CD4-positive, alpha-beta T cell treated with Interleukin-4 for 1 hour (primary cell): ENCODE results near the gene DARS2.
A peak's percentile ranks its signal among the peaks of the same experiment; 100 is the strongest.
"Not testable (repeated sequence)": the region's sequence is repeated elsewhere in the genome, so short reads cannot be mapped to it uniquely, and the experiment has no call there.

Experiments used
- DNase-seq, 2 donors: peaks; one replicate each; pipeline ENCODE4 v3.0.0-alpha.2; 2020 to 2022

The DARS2 gene

DNA sequence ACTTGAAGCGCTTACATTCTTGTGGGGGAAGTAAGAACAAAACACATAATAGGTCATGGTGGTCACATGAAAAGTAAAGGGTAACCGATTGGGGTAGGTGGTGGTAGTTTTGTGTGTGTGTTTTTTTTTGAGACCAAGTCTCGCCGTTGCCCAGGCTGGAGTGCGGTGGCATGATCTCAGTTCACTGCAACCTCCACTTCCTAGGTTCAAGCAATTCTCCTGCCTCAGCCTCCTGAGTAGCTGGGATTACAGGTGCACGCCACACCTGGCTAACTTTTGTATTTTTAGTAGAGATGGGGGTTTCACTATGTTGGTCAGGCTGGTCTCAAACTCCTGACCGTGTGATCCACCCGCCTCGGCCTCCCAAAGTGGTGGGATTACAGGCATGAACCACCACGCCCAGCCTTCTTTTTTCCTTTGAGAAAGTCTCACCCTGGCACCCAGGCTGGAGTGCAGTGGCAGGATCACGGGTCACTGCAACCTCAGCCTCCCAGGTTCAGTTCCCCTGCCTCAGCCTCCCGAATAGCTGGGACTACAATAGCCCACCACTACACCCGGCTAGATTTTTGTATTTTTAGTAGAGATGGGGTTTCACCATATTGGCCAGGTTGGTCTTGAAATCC is 37.8 kb downstream of the DARS2 start:
- DNase-seq = not testable (repeated sequence)

DNA sequence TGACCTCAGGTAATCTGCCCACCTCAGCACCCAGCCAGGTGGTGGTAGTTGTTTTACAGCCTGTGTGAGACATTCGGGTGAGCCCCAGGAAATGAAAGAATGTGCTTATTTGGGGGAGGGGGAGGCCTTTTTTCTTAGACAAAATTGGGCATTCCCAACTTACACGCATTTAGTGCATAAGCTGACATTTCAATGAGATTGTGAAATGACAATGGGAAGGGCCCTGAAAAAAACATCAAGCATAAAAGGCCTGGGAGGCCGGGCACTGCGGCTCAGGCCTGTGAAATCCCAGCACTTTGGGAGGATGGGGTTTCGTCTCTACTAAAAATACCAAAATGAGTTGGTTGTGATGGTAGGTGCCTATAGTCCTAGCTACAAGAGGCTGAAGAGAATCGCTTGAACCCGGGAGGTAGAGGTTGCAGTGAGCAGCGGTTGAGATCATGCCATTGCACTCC is 38.3 kb downstream of the DARS2 start:
- no peak for DNase-seq

GRCh38 chr1:173863224-173864161 is 39.0 kb downstream of the DARS2 start:
- DNase-seq = no peak

GRCh38 chr1:173864179-173864867 is 39.9 kb downstream of the DARS2 start:
- DNase-seq = peak in 1 of 2 donors; percentile 43

GRCh38 chr1:173865468-173866164 is 41.1 kb downstream of the DARS2 start:
- DNase-seq = no peak

DNA sequence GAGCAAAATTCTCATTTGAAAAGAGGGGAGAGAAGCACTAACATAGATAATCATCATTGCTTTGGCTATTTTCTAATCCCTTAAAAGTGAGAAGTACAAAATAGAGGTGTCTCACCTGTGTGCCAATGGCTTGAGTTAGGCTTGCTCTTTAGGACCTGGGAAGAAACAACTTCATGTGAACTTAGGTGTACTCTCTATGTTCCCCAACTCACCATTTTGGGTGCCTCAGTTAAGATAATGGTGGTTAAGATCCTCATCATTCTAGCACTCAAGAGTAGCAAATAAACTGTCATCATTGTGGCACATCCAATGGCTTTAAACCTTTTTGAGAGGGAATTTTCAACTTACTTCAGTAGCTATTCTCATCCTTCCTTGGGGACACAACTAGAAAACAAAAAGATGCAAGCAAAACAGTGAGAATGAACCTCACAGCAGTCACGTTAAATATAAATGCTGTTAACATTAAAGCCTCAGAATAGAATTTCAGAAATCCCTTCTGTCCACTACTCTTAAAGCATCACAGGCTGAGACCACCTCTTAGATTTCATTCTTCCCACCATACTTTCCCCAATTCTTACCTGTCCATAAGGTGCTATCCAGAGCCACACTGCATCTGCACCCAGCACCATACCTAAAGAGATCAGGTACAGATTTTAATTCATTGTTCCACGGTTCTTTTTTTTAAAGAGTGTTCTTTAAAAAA is 42.1 kb downstream of the DARS2 start:
- DNase-seq = no peak

GRCh38 chr1:173867141-173867752 is 42.8 kb downstream of the DARS2 start:
- DNase-seq = peak in 1 of 2 donors; percentile 34

DNA sequence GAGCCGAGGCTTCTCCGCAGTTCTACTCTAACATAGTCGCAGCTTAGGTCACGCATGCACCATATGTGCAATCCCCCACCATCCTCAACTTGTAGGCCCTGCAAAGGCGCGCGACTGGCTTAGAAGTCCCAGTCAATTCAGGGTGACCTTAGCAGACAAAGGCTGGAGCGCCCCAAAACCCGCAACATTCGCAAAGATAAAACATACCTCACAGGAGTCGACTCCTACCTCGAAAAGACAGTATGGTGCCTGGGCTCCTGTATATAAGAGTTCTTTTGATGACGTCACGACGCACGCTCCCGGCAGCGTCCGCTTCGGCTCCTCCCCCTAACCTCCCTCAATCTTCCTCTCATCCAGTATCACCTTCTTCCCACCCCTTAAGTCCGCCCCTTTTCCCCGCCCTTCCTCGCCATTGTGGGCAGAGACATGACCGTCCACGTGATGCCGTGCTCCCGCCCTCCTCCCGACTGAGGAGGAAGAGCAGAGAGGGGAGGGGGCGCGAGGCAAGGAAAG is 43.3 kb downstream of the DARS2 start, which contains the start of gene GAS5:
Gene GAS5 (minus strand): TSS at position 237 of the 513 bp plus-strand sequence.
- peak; percentile 100 for DNase-seq

- peak; percentile 90 to 93 for DNase-seq
These were observed 44.0 kb downstream of the DARS2 start, which contains the start of gene ZBTB37 for GRCh38 chr1:173868266-173869020. ZBTB37 (plus strand) TSS chr1:173868380; CDS start chr1:173870226, 1,846 bp downstream.

DNA sequence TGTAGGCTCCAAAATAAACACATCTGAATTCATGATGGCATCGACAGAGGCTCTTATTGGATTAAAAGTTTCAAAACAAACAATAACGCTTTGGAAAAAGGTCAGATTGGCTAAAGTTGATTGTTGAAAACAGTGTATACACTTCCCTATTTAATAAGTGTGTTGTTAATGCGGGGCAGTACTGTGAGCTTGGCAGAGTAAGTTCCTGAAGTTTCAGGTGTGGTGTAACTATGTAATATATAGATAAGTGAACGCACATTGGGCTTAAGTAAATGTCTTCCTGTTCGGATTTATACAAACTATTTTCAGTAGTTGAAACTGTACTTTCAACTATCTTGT is 44.5 kb downstream of the DARS2 start:
- no peak for DNase-seq

DNA sequence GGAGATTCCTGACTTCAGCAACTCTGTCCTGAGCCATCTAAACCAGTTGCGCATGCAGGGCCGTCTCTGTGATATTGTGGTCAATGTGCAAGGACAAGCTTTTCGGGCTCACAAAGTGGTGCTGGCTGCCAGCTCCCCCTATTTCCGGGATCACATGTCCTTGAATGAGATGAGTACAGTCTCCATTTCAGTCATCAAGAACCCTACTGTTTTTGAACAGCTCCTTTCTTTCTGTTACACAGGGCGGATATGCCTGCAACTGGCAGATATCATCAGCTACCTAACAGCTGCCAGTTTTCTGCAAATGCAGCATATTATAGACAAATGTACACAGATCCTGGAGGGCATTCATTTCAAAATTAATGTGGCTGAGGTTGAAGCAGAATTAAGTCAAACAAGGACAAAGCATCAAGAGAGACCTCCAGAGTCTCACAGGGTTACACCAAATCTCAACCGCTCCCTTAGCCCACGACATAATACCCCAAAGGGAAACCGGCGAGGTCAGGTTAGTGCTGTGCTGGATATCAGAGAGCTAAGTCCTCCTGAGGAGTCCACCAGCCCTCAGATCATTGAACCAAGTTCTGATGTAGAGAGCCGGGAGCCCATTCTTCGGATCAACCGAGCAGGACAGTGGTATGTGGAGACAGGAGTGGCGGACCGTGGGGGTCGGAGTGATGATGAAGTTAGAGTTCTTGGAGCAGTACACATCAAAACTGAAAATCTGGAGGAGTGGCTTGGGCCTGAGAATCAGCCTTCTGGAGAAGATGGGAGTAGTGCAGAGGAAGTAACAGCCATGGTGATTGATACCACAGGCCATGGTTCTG is 46.0 kb downstream of the DARS2 start:
- DNase-seq = peak; percentile 26 to 57

GRCh38 chr1:173871091-173871490 is 46.6 kb downstream of the DARS2 start:
- DNase-seq = no peak

- DNase-seq = no peak
These were observed 47.0 kb downstream of the DARS2 start for GRCh38 chr1:173871500-173871899.

- no peak for DNase-seq
These were observed 52.3 kb downstream of the DARS2 start for GRCh38 chr1:173876732-173877131.

DNA sequence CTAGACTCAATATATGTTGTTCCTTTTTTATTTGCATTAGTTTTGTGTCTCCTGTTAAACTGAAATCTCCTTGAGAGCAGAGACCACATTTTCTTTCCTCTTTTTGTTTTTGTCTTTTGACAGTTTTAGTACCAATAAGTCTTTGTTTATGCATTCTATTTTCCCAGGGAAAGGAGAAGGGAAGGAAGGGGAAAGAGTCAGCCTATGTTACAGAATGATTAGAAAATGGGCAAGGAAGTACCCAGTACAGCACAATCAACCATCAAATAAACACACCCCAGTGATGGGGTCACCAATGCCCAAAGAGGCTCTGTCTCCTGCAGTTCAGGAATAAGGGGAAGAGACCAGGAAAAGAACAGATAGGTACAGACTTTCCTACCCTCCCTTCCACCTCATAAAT is 53.8 kb downstream of the DARS2 start:
- no peak for DNase-seq

DNA sequence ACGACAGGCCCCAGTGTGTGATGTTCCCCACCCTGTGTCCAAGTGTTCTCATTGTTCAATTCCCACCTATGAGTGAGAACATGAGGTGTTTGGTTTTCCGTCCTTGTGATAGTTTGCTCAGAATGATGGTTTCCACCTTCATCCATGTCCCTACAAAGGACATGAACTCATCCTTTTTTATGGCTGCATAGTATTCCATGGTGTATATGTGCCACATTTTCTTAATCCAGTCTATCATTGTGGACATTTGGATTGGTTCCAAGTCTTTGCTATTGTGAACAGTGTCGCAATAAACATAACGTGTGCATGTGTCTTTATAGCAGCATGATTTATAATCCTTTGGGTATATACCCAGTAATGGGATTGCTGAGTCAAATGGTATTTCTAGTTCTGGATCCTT is 56.6 kb downstream of the DARS2 start:
- DNase-seq = not testable (repeated sequence)

DNA sequence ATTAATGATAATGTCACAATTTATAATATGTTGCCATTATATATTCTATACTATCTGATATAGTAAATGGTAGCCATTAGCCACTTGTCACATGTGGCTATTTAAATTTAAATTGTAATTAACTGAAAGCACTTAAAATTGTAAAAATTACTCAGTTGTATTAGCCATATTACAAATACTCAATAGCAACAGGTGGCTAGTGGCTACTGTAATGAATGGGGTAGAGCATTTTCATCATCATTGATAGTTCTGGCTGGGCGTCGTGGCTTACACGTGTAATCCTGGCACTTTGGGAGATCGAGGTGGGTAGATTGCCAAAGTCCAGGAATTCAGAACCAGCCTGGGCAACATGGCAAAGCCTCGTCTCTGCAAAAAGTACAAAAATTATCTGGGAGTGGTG is 60.2 kb downstream of the DARS2 start:
- no peak for DNase-seq

DNA sequence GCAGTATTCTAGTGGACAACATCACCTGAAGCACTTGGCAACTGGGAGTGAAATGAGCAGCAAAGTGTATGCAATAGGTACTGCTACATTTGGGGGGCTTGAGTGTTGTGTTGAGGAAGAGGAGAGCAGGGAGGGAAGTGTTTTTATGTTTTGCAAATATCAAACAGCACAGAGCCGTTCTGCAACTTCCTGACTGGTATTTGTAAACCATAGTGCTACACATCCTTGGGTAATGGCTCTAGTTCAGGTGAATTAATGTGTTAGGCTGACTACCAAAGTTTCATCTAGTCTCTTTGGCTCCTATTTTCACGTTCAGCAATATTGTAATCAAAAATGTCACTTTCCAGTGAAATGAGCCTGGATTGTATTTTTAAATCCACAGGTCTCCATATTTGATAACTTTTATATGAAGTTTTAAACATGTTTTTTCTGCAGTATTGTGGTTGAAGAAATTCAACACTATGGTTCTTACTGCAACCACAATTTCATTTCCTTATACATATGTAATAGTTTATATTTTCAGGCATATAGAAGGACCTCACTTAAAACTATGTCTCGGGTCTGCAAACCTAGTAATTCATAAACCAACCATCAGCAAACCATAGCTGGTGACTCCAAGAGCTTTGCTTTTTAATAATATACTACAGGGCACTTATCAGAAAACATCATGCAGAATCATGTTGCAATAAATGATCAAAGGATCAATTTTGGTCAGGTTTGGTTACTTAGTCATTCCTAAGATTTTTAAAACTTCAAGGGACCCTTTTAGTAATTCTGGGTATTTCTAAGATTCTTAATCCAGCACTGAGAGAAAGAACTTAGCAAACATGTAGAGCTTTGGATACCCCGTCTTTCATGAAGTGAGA is 62.5 kb downstream of the DARS2 start:
- DNase-seq = no peak

GRCh38 chr1:173887627-173888026 is 63.2 kb downstream of the DARS2 start:
- no peak for DNase-seq
